Activated CD4-positive, alpha-beta T cell treated with anti-CD3 and anti-CD28 coated beads for 36 hours (primary cell): ENCODE measurements around the gene DPH7. TPM values are rescaled to one million over a fixed set of nuclear protein-coding genes. Genes with fewer than 3 reads are reported as not detected.
"Not testable (repeated sequence)": the region's sequence is repeated elsewhere in the genome, so short reads cannot be mapped to it uniquely, and the experiment has no call there.

Experiments used
- ATAC-seq: fragments of 200-7000 bp; cut with Tn5 transposase; one replicate; pipeline ENCODE4 v1.10.0; 2021; ENCODE audit warnings: mild to moderate bottlenecking, moderate library complexity
- CTCF ChIA-PET: fragments of 350-600 bp; sonication (Branson Sonifier 250); formaldehyde crosslinking; loops from one replicate; lab custom pipeline; 2021; ENCODE audit warnings: antibody characterized with exemption; lab: Charles Lee
- POLR2A ChIA-PET: fragments of 350-600 bp; sonication (Branson Sonifier 250); formaldehyde crosslinking; loops from one replicate; lab custom pipeline; 2021; ENCODE audit warnings: antibody characterized with exemption, inconsistent platforms; lab: Charles Lee
- DNase-seq: peaks from one replicate; pipeline ENCODE4 v3.0.0-alpha.2; 2020
- H3K27ac Mint-ChIP-seq: one replicate; pipeline ENCODE4 v1.8.0; 2021; ENCODE audit warnings: mixed read lengths
- H3K27me3 Mint-ChIP-seq: one replicate; pipeline ENCODE4 v1.8.0; 2021; ENCODE audit warnings: mixed read lengths
- H3K36me3 Mint-ChIP-seq: one replicate; pipeline ENCODE4 v1.8.0; 2021; ENCODE audit warnings: low read depth, mixed read lengths
- H3K4me1 Mint-ChIP-seq: one replicate; pipeline ENCODE4 v1.8.0; 2021; ENCODE audit warnings: mixed read lengths
- H3K4me3 Mint-ChIP-seq: one replicate; pipeline ENCODE4 v1.8.0; 2021; ENCODE audit warnings: mild to moderate bottlenecking, moderate library complexity, mixed read lengths
- H3K9me3 Mint-ChIP-seq: one replicate; pipeline ENCODE4 v1.8.0; 2021; ENCODE audit warnings: low read depth, mixed read lengths
- intact Hi-C, 2 experiments: fragments of 100-400 bp; cut with DNase I in 1 of 2; cut with micrococcal nuclease in 1 of 2; formaldehyde crosslinking; loops; one replicate each; pipeline versions ENCODE4 v1.14.2 to v1.15.1; 2022 to 2024; cut with DNase I, micrococcal nuclease
- total RNA-seq, 2 experiments: library from RNA; stranded (reverse); gene quantifications; one replicate each; pipeline ENCODE4 v1.2.3, GENCODE V29; 2021

DPH7 gene
- total RNA-seq, 2 experiments from 2014 or later, result 23.5 to 29.1 TPM

GRCh38 chr9:137579259-137579604 is 507 bp upstream of the DPH7 start:
- intact Hi-C loops, result loop anchor here in 1 of 2 experiments (2.0 kb wide), 1 partner anchor 44 kb away; no protein-coding TSS in a partner anchor
- no peak for ATAC-seq
- H3K4me3 Mint-ChIP-seq, result peak overlapping the region; percentile 80

GRCh38 chr9:137575716-137576411 is 2.9 kb downstream of the DPH7 start:
- H3K27me3 Mint-ChIP-seq, result no peaks in the 10 kb centered on the region
- ChIA-PET CTCF (no interaction called here), POLR2A (interaction anchor here (0.6 kb wide), 1 partner anchor 11 kb away, joined by 3 read pairs; no protein-coding TSS in a partner anchor)
- no peak for ATAC-seq
- H3K36me3 Mint-ChIP-seq, result peaks cover 30% of the 10 kb centered on the region
- no peak overlapping the region for H3K4me3 Mint-ChIP-seq
- intact Hi-C loops, result no loop called here
- H3K9me3 Mint-ChIP-seq, result no peaks in the 10 kb centered on the region
- peaks cover 28% of the 10 kb centered on the region for H3K4me1 Mint-ChIP-seq
- no peak overlapping the region for H3K27ac Mint-ChIP-seq
- no peak for DNase-seq

More at GRCh38 chr9:137579259-137579604, 507 bp upstream of the DPH7 start:
- Mint-ChIP-seq H3K9me3 (no peaks in the 10 kb centered on the region), H3K27me3 (no peaks in the 10 kb centered on the region), H3K4me1 (peaks cover 28% of the 10 kb centered on the region), H3K27ac (peak overlapping the region; percentile 55), H3K36me3 (peaks cover 36% of the 10 kb centered on the region)
- DNase-seq, result no peak
- POLR2A ChIA-PET, result no interaction called here
- CTCF ChIA-PET, result interaction anchor here (0.7 to 2.7 kb wide), 6 partner anchors 9 to 693 kb away, joined by 3 to 12 read pairs (median 5); partner anchors contain the start of genes MRPL41, TRAF2 and ZMYND19

DNA sequence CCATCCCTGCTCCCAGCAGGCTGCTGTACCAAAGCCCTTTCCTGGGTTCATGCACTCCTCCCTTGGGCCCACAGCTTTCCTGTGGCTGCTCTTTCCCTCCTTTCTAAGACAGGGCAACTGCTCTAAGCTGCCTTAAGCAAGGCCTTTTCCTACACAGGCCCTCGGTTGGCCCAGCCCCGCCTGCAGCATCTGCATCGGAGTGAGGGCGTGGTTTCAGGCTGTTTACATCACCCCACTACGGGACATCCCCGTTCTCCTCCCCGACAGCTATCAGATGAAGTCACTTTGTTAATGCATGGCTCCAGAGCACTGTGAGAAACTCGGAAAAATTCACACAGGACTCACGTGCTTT is 3.4 kb downstream of the DPH7 start:
- Mint-ChIP-seq H3K36me3 (peaks cover 34% of the 10 kb centered on the region), H3K4me3 (no peak overlapping the region), H3K4me1 (peaks cover 28% of the 10 kb centered on the region), H3K27me3 (no peaks in the 10 kb centered on the region), H3K27ac (peak overlapping the region; percentile 38), H3K9me3 (no peaks in the 10 kb centered on the region)
- CTCF ChIA-PET, result no interaction called here
- no peak for ATAC-seq
- intact Hi-C loops, result no loop called here
- peak; percentile 31 for DNase-seq
- POLR2A ChIA-PET, result no interaction called here

DNA sequence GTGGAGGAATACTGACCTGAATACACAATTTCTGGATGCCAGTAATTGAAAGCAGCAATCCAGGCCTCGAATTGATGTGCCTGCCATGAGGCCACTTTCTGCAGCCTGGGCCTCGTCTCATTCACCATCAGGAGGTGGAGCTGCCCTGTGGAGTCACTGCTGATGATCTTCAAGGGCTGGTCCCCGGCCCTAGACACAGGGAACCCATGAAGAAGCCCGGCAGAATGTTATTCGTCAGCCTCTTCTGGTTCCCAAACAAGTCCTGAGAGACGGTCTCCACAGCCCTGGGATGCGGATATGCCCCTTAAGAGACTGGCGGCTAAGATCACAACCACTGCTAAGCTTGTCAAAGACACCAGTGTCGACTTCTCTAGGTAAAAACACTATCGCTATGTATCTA is 4.5 kb downstream of the DPH7 start:
- no peak for ATAC-seq
- H3K36me3 Mint-ChIP-seq, result peaks cover 35% of the 10 kb centered on the region
- ChIA-PET POLR2A (no interaction called here), CTCF (no interaction called here)
- no peak overlapping the region for H3K27ac Mint-ChIP-seq
- intact Hi-C loops, result no loop called here
- no peaks in the 10 kb centered on the region for H3K9me3 Mint-ChIP-seq
- peaks cover 26% of the 10 kb centered on the region for H3K4me1 Mint-ChIP-seq
- no peaks in the 10 kb centered on the region for H3K27me3 Mint-ChIP-seq
- H3K4me3 Mint-ChIP-seq, result no peak overlapping the region
- DNase-seq, result no peak

- H3K27ac Mint-ChIP-seq, result no peak overlapping the region
- H3K4me3 Mint-ChIP-seq, result no peak overlapping the region
These were observed 8.2 kb downstream of the DPH7 start for GRCh38 chr9:137570566-137570965.

GRCh38 chr9:137569609-137570203 is 9.0 kb downstream of the DPH7 start:
- no peaks in the 10 kb centered on the region for H3K9me3 Mint-ChIP-seq
- ChIA-PET POLR2A (no interaction called here), CTCF (interaction anchor here (0.6 kb wide), 1 partner anchor 601 kb away, joined by 3 read pairs; no protein-coding TSS in a partner anchor)
- no peaks in the 10 kb centered on the region for H3K4me1 Mint-ChIP-seq
- ATAC-seq (no peak), DNase-seq (no peak)
- peaks cover 22% of the 10 kb centered on the region for H3K36me3 Mint-ChIP-seq
- H3K27ac Mint-ChIP-seq, result no peak overlapping the region
- intact Hi-C loops, result no loop called here
- H3K4me3 Mint-ChIP-seq, result no peak overlapping the region
- no peaks in the 10 kb centered on the region for H3K27me3 Mint-ChIP-seq

More at GRCh38 chr9:137570566-137570965, 8.2 kb downstream of the DPH7 start:
- no peak for ATAC-seq
- DNase-seq, result no peak
- CTCF ChIA-PET, result no interaction called here
- intact Hi-C loops, result no loop called here
- H3K27me3 Mint-ChIP-seq, result no peaks in the 10 kb centered on the region
- H3K36me3 Mint-ChIP-seq, result peaks cover 29% of the 10 kb centered on the region
- POLR2A ChIA-PET, result no interaction called here
- H3K4me1 Mint-ChIP-seq, result peaks cover 7% of the 10 kb centered on the region
- no peaks in the 10 kb centered on the region for H3K9me3 Mint-ChIP-seq

- CTCF ChIA-PET, H3K27me3 Mint-ChIP-seq: not testable (repeated sequence)
These were observed 10.3 kb downstream of the DPH7 start for GRCh38 chr9:137568445-137568844.

GRCh38 chr9:137564817-137565411 is 13.8 kb downstream of the DPH7 start:
- no peak overlapping the region for H3K4me3 Mint-ChIP-seq
- ChIA-PET POLR2A (no interaction called here), CTCF (interaction anchor here (0.8 kb wide), 1 partner anchor 13 kb away, joined by 5 read pairs; no protein-coding TSS in a partner anchor)
- H3K27me3 Mint-ChIP-seq, result no peaks in the 10 kb centered on the region
- H3K36me3 Mint-ChIP-seq, result peaks cover 21% of the 10 kb centered on the region
- no peaks in the 10 kb centered on the region for H3K9me3 Mint-ChIP-seq
- DNase-seq, result no peak
- ATAC-seq, result no peak
- H3K4me1 Mint-ChIP-seq, result no peaks in the 10 kb centered on the region
- intact Hi-C loops, result no loop called here
- H3K27ac Mint-ChIP-seq, result no peak overlapping the region

More at GRCh38 chr9:137568445-137568844, 10.3 kb downstream of the DPH7 start:
- DNase-seq, ATAC-seq, H3K27ac Mint-ChIP-seq, H3K4me1 Mint-ChIP-seq, H3K9me3 Mint-ChIP-seq, intact Hi-C loops, H3K4me3 Mint-ChIP-seq, POLR2A ChIA-PET: not testable (repeated sequence)
- H3K36me3 Mint-ChIP-seq, result peaks cover 23% of the 10 kb centered on the region

GRCh38 chr9:137564134-137564533 is 14.6 kb downstream of the DPH7 start:
- Mint-ChIP-seq H3K4me3 (no peak overlapping the region), H3K27me3 (no peaks in the 10 kb centered on the region), H3K4me1 (no peaks in the 10 kb centered on the region), H3K36me3 (peaks cover 27% of the 10 kb centered on the region), H3K27ac (no peak overlapping the region), H3K9me3 (no peaks in the 10 kb centered on the region)
- ATAC-seq (no peak), DNase-seq (no peak)
- ChIA-PET POLR2A (no interaction called here), CTCF (interaction anchor here (0.6 to 1.4 kb wide), 4 partner anchors 9 to 77 kb away, joined by 3 to 5 read pairs (median 4); no protein-coding TSS in a partner anchor)
- intact Hi-C loops, result no loop called here

GRCh38 chr9:137558127-137558526 is 20.6 kb downstream of the DPH7 start:
- Mint-ChIP-seq H3K36me3 (peaks cover 25% of the 10 kb centered on the region), H3K27ac (no peak overlapping the region), H3K9me3 (no peaks in the 10 kb centered on the region), H3K4me1 (no peaks in the 10 kb centered on the region), H3K27me3 (no peaks in the 10 kb centered on the region), H3K4me3 (no peak overlapping the region)
- CTCF ChIA-PET, result interaction anchor here (0.6 to 1.2 kb wide), 3 partner anchors 20 to 321 kb away, joined by 3 to 7 read pairs (median 5); no protein-coding TSS in a partner anchor
- DNase-seq (no peak), ATAC-seq (no peak)
- POLR2A ChIA-PET, result interaction anchor here (0.7 kb wide), 1 partner anchor 8 kb away, joined by 8 read pairs; the partner anchor contains the start of gene PNPLA7
- intact Hi-C loops, result no loop called here

- H3K9me3 Mint-ChIP-seq, result no peaks in the 10 kb centered on the region
- no peak overlapping the region for H3K27ac Mint-ChIP-seq
These were observed 22.5 kb downstream of the DPH7 start for GRCh38 chr9:137556069-137556838.

More at GRCh38 chr9:137556069-137556838, 22.5 kb downstream of the DPH7 start:
- no peak for ATAC-seq
- ChIA-PET CTCF (no interaction called here), POLR2A (no interaction called here)
- no peak for DNase-seq
- Mint-ChIP-seq H3K4me1 (peaks cover 4% of the 10 kb centered on the region), H3K36me3 (peaks cover 22% of the 10 kb centered on the region), H3K27me3 (no peaks in the 10 kb centered on the region), H3K4me3 (no peak overlapping the region)
- intact Hi-C loops, result no loop called here
